ENCODE data around the gene ZNF93.
A peak's percentile ranks its signal among the peaks of the same experiment; 100 is the strongest.
"Not testable (repeated sequence)": the region's sequence is repeated elsewhere in the genome, so short reads cannot be mapped to it uniquely, and the experiment has no call there.

Gene ZNF93

GRCh38 chr19:19938449-19938848 lies 37.7 kb downstream of the ZNF93 start:
- DNase-seq = no peak

- DNase-seq = no peak
Observed at GRCh38 chr19:19943848-19944582, 43.3 kb downstream of the ZNF93 start.

DNA sequence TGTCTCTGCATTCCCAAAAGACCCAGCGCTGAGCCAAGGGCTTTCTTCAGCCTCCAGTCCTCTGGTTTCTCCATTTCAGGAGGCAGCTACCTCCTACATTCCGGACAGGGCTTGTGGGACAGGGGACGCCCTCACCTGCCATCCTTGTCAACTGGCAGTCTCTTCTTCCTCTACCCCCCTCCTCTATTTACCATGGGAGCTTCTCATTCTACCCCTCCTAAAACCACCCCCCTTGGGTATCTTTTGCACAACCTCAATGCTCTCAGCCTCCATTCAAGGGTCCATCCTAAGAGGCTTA lies 43.8 kb downstream of the ZNF93 start:
- no peak for DNase-seq

DNA sequence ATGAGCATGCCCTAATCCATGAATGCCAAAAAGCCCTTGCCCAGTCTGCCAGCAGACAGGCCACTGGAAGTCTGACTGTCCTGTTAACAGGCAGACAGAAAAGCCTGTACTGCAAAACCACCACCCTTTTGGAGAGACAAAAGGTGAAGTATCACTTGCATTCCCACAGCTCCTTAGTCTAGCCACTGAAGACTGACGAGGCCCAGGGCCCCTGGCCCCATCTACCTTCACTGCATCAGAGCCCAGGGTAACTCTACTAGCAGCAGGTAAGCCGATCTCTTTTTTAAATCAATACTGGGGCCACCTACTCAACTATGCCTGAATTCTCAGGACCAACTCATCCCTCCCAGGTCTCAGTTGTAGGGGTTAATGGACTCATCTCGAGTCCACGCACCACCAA lies 45.5 kb downstream of the ZNF93 start:
- no peak for DNase-seq

GRCh38 chr19:19948800-19949199 lies 48.1 kb downstream of the ZNF93 start:
- no peak for DNase-seq

DNA sequence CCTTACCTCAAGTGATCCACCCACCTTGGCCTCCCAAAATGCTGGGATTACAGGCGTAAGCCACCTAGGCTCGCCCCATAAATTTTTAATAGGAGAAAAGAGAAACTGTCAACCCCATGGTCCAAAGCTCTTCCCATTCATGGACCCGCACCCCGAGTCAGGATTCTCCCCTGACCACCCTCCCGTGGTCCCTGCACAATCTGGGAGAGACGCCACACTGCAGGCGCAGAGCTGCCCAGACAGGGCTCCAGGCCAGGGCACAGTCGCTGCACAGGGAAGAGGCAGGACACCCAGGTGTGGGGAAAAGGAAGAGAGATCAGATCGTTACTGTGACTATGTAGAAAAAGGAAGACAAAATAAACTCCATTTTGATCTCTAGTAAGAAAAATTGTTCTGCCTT lies 54.5 kb downstream of the ZNF93 start:
- no peak for DNase-seq

- DNase-seq = no peak
Observed at GRCh38 chr19:19956434-19957075, 55.8 kb downstream of the ZNF93 start.

DNA sequence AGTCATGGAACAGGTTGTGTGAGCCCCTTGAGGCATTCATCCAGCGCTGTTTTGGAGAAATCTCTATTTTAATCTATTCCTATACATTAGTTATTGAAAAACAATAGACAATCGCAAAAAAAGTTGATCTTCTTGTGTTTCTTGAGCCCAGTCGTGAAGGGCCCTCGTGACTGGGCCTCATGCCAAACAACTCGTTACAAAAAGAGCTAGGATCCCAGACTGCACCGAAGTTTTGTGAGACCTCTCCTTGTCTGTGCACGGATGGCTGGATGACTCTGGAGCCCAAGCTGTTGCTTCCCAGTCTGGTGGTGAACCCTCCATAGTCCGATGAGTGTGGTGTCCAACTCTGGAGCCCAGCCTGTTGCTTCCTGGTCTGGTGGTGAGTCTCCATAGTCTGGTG lies 57.0 kb downstream of the ZNF93 start:
- not testable (repeated sequence) for DNase-seq

DNA sequence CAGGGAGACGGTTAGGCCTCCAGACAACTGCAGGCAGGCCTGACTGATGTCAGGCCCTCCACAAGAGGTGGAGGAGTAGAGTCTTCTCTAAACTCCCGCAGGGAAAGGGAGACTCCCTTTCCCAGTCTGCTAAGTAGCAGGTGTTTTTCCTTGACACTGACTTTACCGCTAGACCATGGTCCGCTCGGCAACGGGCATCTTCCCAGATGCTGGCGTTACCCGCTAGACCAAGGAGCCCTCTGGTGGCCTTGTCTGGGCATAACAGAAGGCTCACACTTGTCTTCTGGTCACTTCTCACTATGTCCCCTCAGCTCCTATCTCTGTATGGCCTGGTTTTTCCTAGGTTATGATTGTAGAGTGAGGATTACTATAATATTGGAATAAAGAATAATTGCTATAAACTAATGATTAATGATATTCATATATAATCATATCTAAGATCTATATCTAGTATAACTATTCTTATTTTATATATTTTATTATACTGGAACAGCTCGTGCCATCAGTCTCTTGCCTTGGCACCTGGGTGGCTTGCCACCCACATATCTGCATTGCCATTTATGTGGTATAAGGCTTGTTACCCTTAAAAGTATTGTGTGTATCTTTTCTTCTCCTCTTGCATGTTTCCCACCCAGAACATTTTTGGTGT lies 58.5 kb downstream of the ZNF93 start:
- peak; percentile 48 for DNase-seq

DNA sequence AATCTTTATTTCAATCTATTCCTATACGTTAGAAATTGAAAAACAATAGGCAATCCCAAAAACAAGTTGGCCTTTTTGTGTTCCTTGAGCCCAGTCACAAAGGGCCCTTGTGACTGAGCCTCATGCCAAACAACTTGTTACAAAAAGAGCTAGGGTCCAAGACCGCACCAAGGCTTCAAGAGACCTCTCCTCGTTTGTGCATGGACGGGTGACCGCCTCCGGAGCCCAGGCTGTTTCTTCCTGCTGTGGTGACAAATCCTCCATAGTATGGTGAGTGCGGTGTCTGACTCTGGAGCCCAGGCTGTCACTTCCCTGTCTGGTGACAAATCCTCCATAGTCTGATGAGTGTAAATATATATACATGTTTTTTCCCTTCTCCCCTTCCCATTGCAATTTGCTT lies 63.7 kb downstream of the ZNF93 start:
- no peak for DNase-seq

GRCh38 chr19:19966126-19966525 lies 65.4 kb downstream of the ZNF93 start:
- not testable (repeated sequence) for DNase-seq

- no peak for DNase-seq
Observed at GRCh38 chr19:19966862-19967261, 66.1 kb downstream of the ZNF93 start.

Data from effector CD4-positive, alpha-beta T cell (primary cell).